Measurements from ENCODE around the gene LIMA1.

GRCh38 chr12:50296554-50296953 is 13.2 kb upstream of the LIMA1 start:
- TF ChIP-seq CTCF (IDR thresholded peaks at IDR 0.05; ENCODE audit: insufficient read depth, low read length, poor library complexity, severe bottlenecking) (no peak), EZH2phosphoT487 (conservative IDR thresholded peaks at IDR 0.05; ENCODE audit: low read length) (no peak)
